ENCODE results near the gene FBXL20.
A peak's percentile ranks its signal among the peaks of the same experiment; 100 is the strongest.

Gene FBXL20

GRCh38 chr17:39416141-39416540 lies 14.7 kb upstream of the FBXL20 start:
- Histone ChIP-seq H3K4me1 (ENCODE audit: control insufficient read depth, insufficient read depth, low read length) (no peaks in the 10 kb centered on the region), H3K36me3 (ENCODE audit: control insufficient read depth in 2 of 2, insufficient read depth in 1 of 2, low read length in 2 of 2) (peaks cover 86 to 96% of the 10 kb centered on the region in 2 experiments), H3K27ac (ENCODE audit: extremely low read depth, low read depth, low read length) (no peak overlapping the region), H3K4me3 (ENCODE audit: low read depth, low read length) (no peak overlapping the region), H3K9me3 (ENCODE audit: control insufficient read depth, insufficient read depth, low read depth, low read length) (no peaks in the 10 kb centered on the region)
- TF ChIP-seq PRDM1 (tag by site-specific recombination; IDR thresholded peaks at IDR 0.05) (peak; percentile 67), ZNF292 (tag by site-specific recombination; IDR thresholded peaks at IDR 0.05; ENCODE audit: borderline replicate concordance, low read depth) (no peak)
- ChIA-PET POLR2A (interaction anchor here (0.6 to 1.9 kb wide), 3 partner anchors 13 to 94 kb away, joined by 3 to 4 read pairs (median 4); partner anchors contain the start of gene FBXL20), CTCF (interaction anchor here (0.6 to 0.7 kb wide), 2 partner anchors 619 to 912 kb away, joined by 3 to 5 read pairs; no protein-coding TSS in a partner anchor)

- ChIA-PET POLR2A (interaction anchor here (1.0 kb wide), 1 partner anchor 9 kb away, joined by 5 read pairs; the partner anchor contains the start of gene FBXL20), CTCF (no interaction called here)
- Histone ChIP-seq H3K9me3 (ENCODE audit: control insufficient read depth, insufficient read depth, low read depth, low read length) (no peaks in the 10 kb centered on the region), H3K4me1 (ENCODE audit: control insufficient read depth, insufficient read depth, low read length) (no peaks in the 10 kb centered on the region), H3K36me3 (ENCODE audit: control insufficient read depth in 2 of 2, insufficient read depth in 1 of 2, low read length in 2 of 2) (peaks cover 74 to 88% of the 10 kb centered on the region in 2 experiments), H3K4me3 (ENCODE audit: low read depth, low read length) (no peak overlapping the region), H3K27ac (ENCODE audit: extremely low read depth, low read depth, low read length) (no peak overlapping the region)
- TF ChIP-seq TRIM28 (IDR thresholded peaks at IDR 0.05; ENCODE audit: borderline replicate concordance, low read length) = no peak
- no peak for TF ChIP-seq YY2 (tag by site-specific recombination; IDR thresholded peaks at IDR 0.05)
- no peak for TF ChIP-seq PRDM2 (tag by site-specific recombination; IDR thresholded peaks at IDR 0.05; ENCODE audit: borderline replicate concordance)
- no peak for TF ChIP-seq ZBTB1 (tag by site-specific recombination; IDR thresholded peaks at IDR 0.05)
- no peak for TF ChIP-seq WT1 (tag by site-specific recombination; IDR thresholded peaks at IDR 0.05)
- TF ChIP-seq ZBTB10 (tag by site-specific recombination; IDR thresholded peaks at IDR 0.05) = no peak
- no peak for TF ChIP-seq ZBTB11 (tag by site-specific recombination; conservative IDR thresholded peaks at IDR 0.05; ENCODE audit: low read depth)
- TF ChIP-seq ZNF76 (tag by site-specific recombination; IDR thresholded peaks at IDR 0.05; ENCODE audit: borderline replicate concordance, low read depth) = no peak
- TF ChIP-seq ZNF670 (tag by site-specific recombination; IDR thresholded peaks at IDR 0.05; ENCODE audit: low read depth) = no peak
- TF ChIP-seq ZNF664 (tag by site-specific recombination; IDR thresholded peaks at IDR 0.05) = no peak
- no peak for TF ChIP-seq ZNF416 (tag by site-specific recombination; IDR thresholded peaks at IDR 0.05)
These were observed 8.9 kb upstream of the FBXL20 start for GRCh38 chr17:39410279-39410678.

Measured in HEK293 (cell line).